Measurements from ENCODE around the gene GRK5. TPM values are rescaled to one million over a fixed set of nuclear protein-coding genes. Genes with fewer than 3 reads are reported as not detected.

GRK5 gene
- total RNA-seq, 1 experiment from 2014 or later, result 2.3 TPM

DNA sequence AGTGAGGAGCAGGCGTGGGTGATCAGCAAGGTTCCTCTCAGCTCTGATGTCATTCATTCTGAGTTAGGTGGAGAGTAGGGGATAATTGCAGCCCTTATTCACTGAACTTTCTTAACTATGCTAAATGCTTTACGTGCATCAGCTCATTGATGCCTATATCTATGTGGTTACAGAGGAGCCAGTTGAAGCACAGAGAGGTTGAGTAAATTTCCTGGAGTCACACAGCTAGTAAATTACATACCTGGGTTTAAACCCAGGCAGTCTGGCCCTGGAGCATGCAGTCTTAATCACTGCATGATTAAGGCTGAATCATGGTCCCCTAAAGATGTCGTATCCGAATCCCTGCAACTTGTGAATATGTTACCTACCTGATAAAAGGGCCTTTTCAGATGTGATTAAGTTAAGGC is 99.6 kb downstream of the GRK5 start:
- POLR2A ChIA-PET, result no interaction called here
- no peak for TF ChIP-seq AR (CRISPR knock-in tag; IDR thresholded peaks at IDR 0.05)
- TF ChIP-seq GRHL2 (CRISPR knock-in tag; IDR thresholded peaks at IDR 0.05; ENCODE audit: insufficient replicate concordance, severe bottlenecking), result no peak
- no peak for TF ChIP-seq RELA (CRISPR knock-in tag; IDR thresholded peaks at IDR 0.05; ENCODE audit: borderline replicate concordance)
- TF ChIP-seq CREB1 (CRISPR knock-in tag; IDR thresholded peaks at IDR 0.05), result no peak
- TF ChIP-seq, protein P1, sequence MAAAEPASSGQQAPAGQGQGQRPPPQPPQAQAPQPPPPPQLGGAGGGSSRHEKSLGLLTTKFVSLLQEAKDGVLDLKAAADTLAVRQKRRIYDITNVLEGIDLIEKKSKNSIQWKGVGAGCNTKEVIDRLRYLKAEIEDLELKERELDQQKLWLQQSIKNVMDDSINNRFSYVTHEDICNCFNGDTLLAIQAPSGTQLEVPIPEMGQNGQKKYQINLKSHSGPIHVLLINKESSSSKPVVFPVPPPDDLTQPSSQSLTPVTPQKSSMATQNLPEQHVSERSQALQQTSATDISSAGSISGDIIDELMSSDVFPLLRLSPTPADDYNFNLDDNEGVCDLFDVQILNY (CRISPR knock-in tag; IDR thresholded peaks at IDR 0.05), result no peak
- no peak for TF ChIP-seq NFE2L1 (CRISPR knock-in tag; IDR thresholded peaks at IDR 0.05)
- TF ChIP-seq MYBL2 (CRISPR knock-in tag; IDR thresholded peaks at IDR 0.05), result no peak
- TF ChIP-seq ZNF423 (CRISPR knock-in tag; IDR thresholded peaks at IDR 0.05), result no peak
- TF ChIP-seq JAZF1 (CRISPR knock-in tag; IDR thresholded peaks at IDR 0.05), result no peak
- TF ChIP-seq GTF2I (CRISPR knock-in tag; conservative IDR thresholded peaks at IDR 0.05), result no peak
- no peak for TF ChIP-seq CREM (CRISPR knock-in tag; IDR thresholded peaks at IDR 0.05)
- no peak for TF ChIP-seq CBFB (CRISPR knock-in tag; IDR thresholded peaks at IDR 0.05; ENCODE audit: low read depth)
- no peak for TF ChIP-seq TEAD4 (CRISPR knock-in tag; IDR thresholded peaks at IDR 0.05)
- TF ChIP-seq, protein P2, sequence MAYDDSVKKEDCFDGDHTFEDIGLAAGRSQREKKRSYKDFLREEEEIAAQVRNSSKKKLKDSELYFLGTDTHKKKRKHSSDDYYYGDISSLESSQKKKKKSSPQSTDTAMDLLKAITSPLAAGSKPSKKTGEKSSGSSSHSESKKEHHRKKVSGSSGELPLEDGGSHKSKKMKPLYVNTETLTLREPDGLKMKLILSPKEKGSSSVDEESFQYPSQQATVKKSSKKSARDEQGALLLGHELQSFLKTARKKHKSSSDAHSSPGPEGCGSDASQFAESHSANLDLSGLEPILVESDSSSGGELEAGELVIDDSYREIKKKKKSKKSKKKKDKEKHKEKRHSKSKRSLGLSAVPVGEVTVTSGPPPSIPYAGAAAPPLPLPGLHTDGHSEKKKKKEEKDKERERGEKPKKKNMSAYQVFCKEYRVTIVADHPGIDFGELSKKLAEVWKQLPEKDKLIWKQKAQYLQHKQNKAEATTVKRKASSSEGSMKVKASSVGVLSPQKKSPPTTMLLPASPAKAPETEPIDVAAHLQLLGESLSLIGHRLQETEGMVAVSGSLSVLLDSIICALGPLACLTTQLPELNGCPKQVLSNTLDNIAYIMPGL (CRISPR knock-in tag; IDR thresholded peaks at IDR 0.05), result no peak
- TF ChIP-seq RORB (CRISPR knock-in tag; IDR thresholded peaks at IDR 0.05), result no peak
- TF ChIP-seq ATF1 (CRISPR knock-in tag; IDR thresholded peaks at IDR 0.05), result no peak
- no peak for ATAC-seq

GRCh38 chr10:119308089-119308488 is 100.7 kb downstream of the GRK5 start:
- CTCF ChIA-PET, result interaction anchor here (0.7 to 1.4 kb wide), 3 partner anchors 10 to 98 kb away, joined by 3 read pairs; no protein-coding TSS in a partner anchor
- H3K4me1 Mint-ChIP-seq, result no peaks in the 10 kb centered on the region
- H3K27me3 Mint-ChIP-seq (ENCODE audit: low read depth), result no peaks in the 10 kb centered on the region
- DNase-seq (ENCODE audit: low spot score) (no peak), ATAC-seq (no peak)
- POLR2A ChIA-PET, result interaction anchor here (1.8 kb wide), 1 partner anchor 10 kb away, joined by 4 read pairs; no protein-coding TSS in a partner anchor
- H3K27ac Mint-ChIP-seq, result no peak overlapping the region
- no peaks in the 10 kb centered on the region for H3K36me3 Mint-ChIP-seq
- peaks cover 9% of the 10 kb centered on the region for H3K9me3 Mint-ChIP-seq
- H3K4me3 Mint-ChIP-seq, result no peak overlapping the region
- TF ChIP-seq NFATC4 (CRISPR knock-in tag; IDR thresholded peaks at IDR 0.05) (no peak), ZNF416 (CRISPR knock-in tag; IDR thresholded peaks at IDR 0.05) (no peak), TEAD1 (CRISPR knock-in tag; IDR thresholded peaks at IDR 0.05) (no peak), ETV6 (CRISPR knock-in tag; IDR thresholded peaks at IDR 0.05) (no peak), ESRRA (CRISPR knock-in tag; IDR thresholded peaks at IDR 0.05; ENCODE audit: borderline replicate concordance) (no peak), GABPB1 (CRISPR knock-in tag; IDR thresholded peaks at IDR 0.05) (no peak), CTCF (IDR thresholded peaks at IDR 0.05) (no peak)
- TF ChIP-seq, protein P2 (CRISPR knock-in tag; IDR thresholded peaks at IDR 0.05), result no peak
- TF ChIP-seq, protein P3, sequence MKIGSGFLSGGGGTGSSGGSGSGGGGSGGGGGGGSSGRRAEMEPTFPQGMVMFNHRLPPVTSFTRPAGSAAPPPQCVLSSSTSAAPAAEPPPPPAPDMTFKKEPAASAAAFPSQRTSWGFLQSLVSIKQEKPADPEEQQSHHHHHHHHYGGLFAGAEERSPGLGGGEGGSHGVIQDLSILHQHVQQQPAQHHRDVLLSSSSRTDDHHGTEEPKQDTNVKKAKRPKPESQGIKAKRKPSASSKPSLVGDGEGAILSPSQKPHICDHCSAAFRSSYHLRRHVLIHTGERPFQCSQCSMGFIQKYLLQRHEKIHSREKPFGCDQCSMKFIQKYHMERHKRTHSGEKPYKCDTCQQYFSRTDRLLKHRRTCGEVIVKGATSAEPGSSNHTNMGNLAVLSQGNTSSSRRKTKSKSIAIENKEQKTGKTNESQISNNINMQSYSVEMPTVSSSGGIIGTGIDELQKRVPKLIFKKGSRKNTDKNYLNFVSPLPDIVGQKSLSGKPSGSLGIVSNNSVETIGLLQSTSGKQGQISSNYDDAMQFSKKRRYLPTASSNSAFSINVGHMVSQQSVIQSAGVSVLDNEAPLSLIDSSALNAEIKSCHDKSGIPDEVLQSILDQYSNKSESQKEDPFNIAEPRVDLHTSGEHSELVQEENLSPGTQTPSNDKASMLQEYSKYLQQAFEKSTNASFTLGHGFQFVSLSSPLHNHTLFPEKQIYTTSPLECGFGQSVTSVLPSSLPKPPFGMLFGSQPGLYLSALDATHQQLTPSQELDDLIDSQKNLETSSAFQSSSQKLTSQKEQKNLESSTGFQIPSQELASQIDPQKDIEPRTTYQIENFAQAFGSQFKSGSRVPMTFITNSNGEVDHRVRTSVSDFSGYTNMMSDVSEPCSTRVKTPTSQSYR (CRISPR knock-in tag; IDR thresholded peaks at IDR 0.05), result no peak

More for the DNA sequence above, 99.6 kb downstream of the GRK5 start:
- H3K4me1 Mint-ChIP-seq, result no peaks in the 10 kb centered on the region
- no peak for DNase-seq (ENCODE audit: low spot score)
- no peak overlapping the region for H3K4me3 Mint-ChIP-seq
- H3K9me3 Mint-ChIP-seq, result no peaks in the 10 kb centered on the region
- H3K36me3 Mint-ChIP-seq, result no peaks in the 10 kb centered on the region
- no peak overlapping the region for H3K27ac Mint-ChIP-seq
- no peaks in the 10 kb centered on the region for H3K27me3 Mint-ChIP-seq (ENCODE audit: low read depth)
- CTCF ChIA-PET, result interaction anchor here (1.2 kb wide), 1 partner anchor 108 kb away, joined by 3 read pairs; no protein-coding TSS in a partner anchor
